Astrocyte (in vitro differentiated cells and primary cell): ENCODE data around the gene BMPR1A. TPM values are rescaled to one million over a fixed set of nuclear protein-coding genes. Genes with fewer than 3 reads are reported as not detected.
A peak's percentile ranks its signal among the peaks of the same experiment; 100 is the strongest.

Experiments used
- DNase-seq: peaks from one replicate; pipeline ENCODE4 v3.0.0-alpha.2; 2010; ENCODE audit warnings: low read depth
- FAIRE-seq: peaks from 2 replicates; lab custom pipeline; 2011; peaks lifted over from hg19 to GRCh38; lab: Jason Lieb, UNC
- H2AFZ ChIP-seq: 2 replicates; pipeline ENCODE4 v1.6.0; 2012; ENCODE audit warnings: low read depth, low read length, inconsistent platforms
- H3K27ac ChIP-seq: 2 replicates; pipeline ENCODE4 v1.5.1; 2011; ENCODE audit warnings: low read depth, low read length, inconsistent platforms
- H3K27me3 ChIP-seq: 2 replicates; pipeline ENCODE4 v1.6.0; 2011; ENCODE audit warnings: low read length, inconsistent platforms; ENCODE audit not compliant: insufficient read depth
- H3K36me3 ChIP-seq: 2 replicates; pipeline ENCODE4 v1.5.1; 2011; ENCODE audit warnings: low read length, inconsistent platforms; ENCODE audit not compliant: insufficient read depth
- H3K4me1 ChIP-seq: 2 replicates; pipeline ENCODE4 v1.5.1; 2011; ENCODE audit warnings: low read length, inconsistent platforms; ENCODE audit not compliant: insufficient read depth
- H3K4me2 ChIP-seq: 2 replicates; pipeline ENCODE4 v1.6.0; 2012; ENCODE audit warnings: low read length, inconsistent platforms
- H3K4me3 ChIP-seq: 2 replicates; pipeline ENCODE4 v1.5.1; 2011; ENCODE audit warnings: low read depth, mild to moderate bottlenecking, low read length, inconsistent platforms; ENCODE audit not compliant: insufficient read depth
- H3K79me2 ChIP-seq: 2 replicates; pipeline ENCODE4 v1.6.0; 2012; ENCODE audit warnings: mild to moderate bottlenecking, low read length, inconsistent platforms; ENCODE audit not compliant: insufficient read depth
- H3K9ac ChIP-seq: 2 replicates; pipeline ENCODE4 v1.6.0; 2012; ENCODE audit warnings: mild to moderate bottlenecking, low read length, inconsistent platforms
- H3K9me3 ChIP-seq: 2 replicates; pipeline ENCODE4 v1.5.1; 2012; ENCODE audit warnings: low read depth, mild to moderate bottlenecking, low read length, inconsistent platforms; ENCODE audit not compliant: insufficient read depth
- H4K20me1 ChIP-seq: 2 replicates; pipeline ENCODE4 v1.6.0; 2012; ENCODE audit warnings: low read length, inconsistent platforms; ENCODE audit not compliant: insufficient read depth
- H3K27ac Mint-ChIP-seq: one replicate; pipeline ENCODE4 v1.8.0; 2021; ENCODE audit warnings: mild to moderate bottlenecking, mixed read lengths; ENCODE audit not compliant: unreplicated experiment
- H3K27me3 Mint-ChIP-seq: one replicate; pipeline ENCODE4 v1.8.0; 2021; ENCODE audit warnings: low read depth, mixed read lengths; ENCODE audit not compliant: unreplicated experiment
- H3K36me3 Mint-ChIP-seq: one replicate; pipeline ENCODE4 v1.8.0; 2021; ENCODE audit warnings: low read depth, mixed read lengths; ENCODE audit not compliant: unreplicated experiment
- H3K4me1 Mint-ChIP-seq: one replicate; pipeline ENCODE4 v1.8.0; 2021; ENCODE audit warnings: low read depth, mixed read lengths; ENCODE audit not compliant: unreplicated experiment
- H3K4me3 Mint-ChIP-seq: one replicate; pipeline ENCODE4 v1.8.0; 2021; ENCODE audit warnings: mild to moderate bottlenecking, moderate library complexity, mixed read lengths; ENCODE audit not compliant: unreplicated experiment
- H3K9me3 Mint-ChIP-seq: one replicate; pipeline ENCODE4 v1.8.0; 2021; ENCODE audit warnings: mild to moderate bottlenecking, mixed read lengths; ENCODE audit not compliant: unreplicated experiment
- EZH2 ChIP-seq: IDR thresholded peaks from 2 replicates; pipeline ENCODE4 v1.6.1; 2012; ENCODE audit warnings: mild to moderate bottlenecking, low read length, inconsistent platforms; ENCODE audit not compliant: insufficient read depth
- total RNA-seq: library from RNA; stranded (reverse); gene quantifications from 2 replicates; pipeline ENCODE4 v1.2.1, GENCODE V29; 2021
- TF ChIP-seq, protein P1 (sequence below): IDR thresholded peaks from 2 replicates; pipeline ENCODE4 v1.5.1; 2011; ENCODE audit warnings: low read depth, mild to moderate bottlenecking, inconsistent platforms, low read length, moderate library complexity; ENCODE audit not compliant: insufficient read depth

BMPR1A gene
- total RNA-seq, 1 donor from 2014 or later = 52.2 TPM

DNA sequence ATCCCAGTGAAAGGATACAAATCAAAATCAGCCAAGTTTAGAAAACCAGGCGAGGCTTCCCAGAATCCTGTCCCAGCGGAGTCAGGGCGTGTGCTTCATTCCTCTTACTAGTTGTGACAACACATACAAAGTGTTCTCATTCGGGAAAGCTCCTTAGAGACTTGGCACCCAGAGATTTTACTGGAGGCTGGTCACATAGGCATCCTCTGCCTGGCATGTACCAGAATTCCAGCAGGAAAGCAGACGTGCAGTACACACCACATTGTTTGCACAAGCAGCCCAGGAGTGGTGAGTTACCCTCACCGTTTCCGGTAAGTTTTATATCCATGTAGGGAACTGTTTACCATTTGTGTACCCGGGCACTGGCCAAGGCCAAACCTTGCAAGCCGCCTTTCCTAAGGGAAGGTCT lies 166.1 kb downstream of the BMPR1A start:
- H4K20me1 ChIP-seq = no peaks in the 10 kb centered on the region
- DNase-seq = no peak
- peaks cover 9% of the 10 kb centered on the region for H3K36me3 Mint-ChIP-seq
- no peak for FAIRE-seq
- no peaks in the 10 kb centered on the region for H3K9me3 ChIP-seq
- peaks cover 8% of the 10 kb centered on the region for H3K4me1 ChIP-seq
- H2AFZ ChIP-seq = no peak overlapping the region
- no peaks in the 10 kb centered on the region for H3K27me3 ChIP-seq
- H3K4me2 ChIP-seq = no peak overlapping the region
- no peak for TF ChIP-seq EZH2
- TF ChIP-seq, protein P1, sequence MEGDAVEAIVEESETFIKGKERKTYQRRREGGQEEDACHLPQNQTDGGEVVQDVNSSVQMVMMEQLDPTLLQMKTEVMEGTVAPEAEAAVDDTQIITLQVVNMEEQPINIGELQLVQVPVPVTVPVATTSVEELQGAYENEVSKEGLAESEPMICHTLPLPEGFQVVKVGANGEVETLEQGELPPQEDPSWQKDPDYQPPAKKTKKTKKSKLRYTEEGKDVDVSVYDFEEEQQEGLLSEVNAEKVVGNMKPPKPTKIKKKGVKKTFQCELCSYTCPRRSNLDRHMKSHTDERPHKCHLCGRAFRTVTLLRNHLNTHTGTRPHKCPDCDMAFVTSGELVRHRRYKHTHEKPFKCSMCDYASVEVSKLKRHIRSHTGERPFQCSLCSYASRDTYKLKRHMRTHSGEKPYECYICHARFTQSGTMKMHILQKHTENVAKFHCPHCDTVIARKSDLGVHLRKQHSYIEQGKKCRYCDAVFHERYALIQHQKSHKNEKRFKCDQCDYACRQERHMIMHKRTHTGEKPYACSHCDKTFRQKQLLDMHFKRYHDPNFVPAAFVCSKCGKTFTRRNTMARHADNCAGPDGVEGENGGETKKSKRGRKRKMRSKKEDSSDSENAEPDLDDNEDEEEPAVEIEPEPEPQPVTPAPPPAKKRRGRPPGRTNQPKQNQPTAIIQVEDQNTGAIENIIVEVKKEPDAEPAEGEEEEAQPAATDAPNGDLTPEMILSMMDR = no peak
- H3K79me2 ChIP-seq = no peaks in the 10 kb centered on the region
- H3K4me3 Mint-ChIP-seq = no peak overlapping the region
- no peak overlapping the region for H3K9ac ChIP-seq
- peaks cover 10% of the 10 kb centered on the region for H3K36me3 ChIP-seq
- no peak overlapping the region for H3K27ac Mint-ChIP-seq
- H3K27me3 Mint-ChIP-seq = no peaks in the 10 kb centered on the region
- H3K4me1 Mint-ChIP-seq = peaks cover 6% of the 10 kb centered on the region
- H3K27ac ChIP-seq = no peak overlapping the region
- no peaks in the 10 kb centered on the region for H3K9me3 Mint-ChIP-seq
- no peak overlapping the region for H3K4me3 ChIP-seq

DNA sequence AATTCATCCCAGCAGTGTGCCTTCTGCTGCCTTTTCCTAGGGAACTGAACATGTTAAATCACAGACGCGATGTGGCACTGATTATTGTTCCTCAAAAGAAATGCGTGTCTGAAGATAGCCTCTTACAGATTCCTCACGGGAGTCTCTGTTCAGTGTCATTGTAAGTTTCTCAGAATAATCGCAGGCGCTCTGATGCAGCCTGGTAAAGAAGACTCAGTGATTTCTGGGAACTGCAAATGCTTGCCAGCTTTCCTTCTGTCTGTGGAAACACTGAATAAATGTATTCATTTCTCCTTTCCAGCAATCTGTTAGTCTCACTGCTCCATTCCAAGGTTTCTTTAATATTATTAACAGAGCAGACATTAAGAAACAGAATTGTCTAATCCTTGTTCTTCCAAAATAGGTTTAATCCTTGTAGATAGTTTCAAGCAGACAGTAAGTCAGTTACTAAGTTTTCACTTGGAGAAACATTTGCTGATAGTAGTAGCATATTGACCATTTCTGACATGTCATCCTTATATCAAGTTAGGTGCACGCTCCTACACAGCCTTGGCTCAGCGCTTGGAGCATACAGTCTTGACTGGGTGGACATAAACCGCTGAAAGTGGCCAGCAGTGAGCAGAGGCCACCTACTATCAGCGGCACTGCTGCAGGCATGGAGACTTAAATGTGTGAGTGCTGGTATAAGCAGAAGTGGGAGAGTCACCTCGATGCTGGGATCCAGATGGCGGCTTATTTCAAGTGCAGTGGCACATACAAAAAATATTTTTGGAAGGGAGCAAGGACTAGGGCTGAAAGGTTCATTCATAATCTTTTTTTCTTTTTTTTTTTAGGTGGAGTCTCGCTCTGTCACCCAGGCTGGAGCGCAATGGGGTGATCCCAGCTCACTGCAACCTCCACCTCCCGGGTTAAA lies 173.3 kb downstream of the BMPR1A start:
- H3K9ac ChIP-seq = no peak overlapping the region
- H3K27me3 Mint-ChIP-seq = no peaks in the 10 kb centered on the region
- H3K9me3 ChIP-seq = no peaks in the 10 kb centered on the region
- TF ChIP-seq EZH2 = no peak
- no peaks in the 10 kb centered on the region for H3K4me1 Mint-ChIP-seq
- no peaks in the 10 kb centered on the region for H3K4me1 ChIP-seq
- peaks cover 3% of the 10 kb centered on the region for H3K36me3 ChIP-seq
- DNase-seq (no peak), FAIRE-seq (no peak)
- no peaks in the 10 kb centered on the region for H4K20me1 ChIP-seq
- H3K27ac Mint-ChIP-seq = no peak overlapping the region
- H3K79me2 ChIP-seq = no peaks in the 10 kb centered on the region
- no peaks in the 10 kb centered on the region for H3K9me3 Mint-ChIP-seq
- H3K4me3 Mint-ChIP-seq = no peak overlapping the region
- H3K27ac ChIP-seq = no peak overlapping the region
- H3K36me3 Mint-ChIP-seq = peaks cover 8% of the 10 kb centered on the region
- no peak overlapping the region for H3K4me2 ChIP-seq
- no peaks in the 10 kb centered on the region for H3K27me3 ChIP-seq
- H2AFZ ChIP-seq = no peak overlapping the region
- H3K4me3 ChIP-seq = no peak overlapping the region

DNA sequence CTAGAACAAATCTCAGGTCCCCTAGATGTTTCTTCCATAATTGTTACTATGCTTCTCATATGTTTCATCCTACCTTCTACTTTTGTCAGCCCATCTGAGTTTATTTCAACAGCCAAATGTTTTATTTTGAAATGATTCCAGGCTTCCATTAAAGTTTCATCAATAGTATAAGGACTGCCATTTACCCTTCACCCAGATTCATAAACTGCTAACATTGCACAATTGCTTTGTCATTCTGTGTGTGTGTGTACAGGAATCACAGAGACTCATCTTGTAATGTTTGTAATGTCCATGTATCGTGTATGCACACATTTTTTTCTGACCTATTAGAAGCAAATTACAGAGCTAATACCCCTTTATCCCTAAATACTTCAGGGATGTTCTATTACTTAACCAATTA lies 175.5 kb downstream of the BMPR1A start:
- Mint-ChIP-seq H3K27ac (no peak overlapping the region), H3K36me3 (peaks cover 8% of the 10 kb centered on the region), H3K27me3 (no peaks in the 10 kb centered on the region), H3K9me3 (no peaks in the 10 kb centered on the region), H3K4me1 (peaks cover 7% of the 10 kb centered on the region), H3K4me3 (no peak overlapping the region)
- Histone ChIP-seq H3K27ac (no peak overlapping the region), H3K9ac (no peak overlapping the region), H3K36me3 (peaks cover 3% of the 10 kb centered on the region), H3K79me2 (no peaks in the 10 kb centered on the region), H3K4me3 (no peak overlapping the region), H4K20me1 (no peaks in the 10 kb centered on the region), H2AFZ (no peak overlapping the region), H3K4me1 (peaks cover 2% of the 10 kb centered on the region), H3K27me3 (no peaks in the 10 kb centered on the region), H3K9me3 (no peaks in the 10 kb centered on the region), H3K4me2 (no peak overlapping the region)
- FAIRE-seq = peak; percentile 29
- no peak for DNase-seq
- no peak for TF ChIP-seq EZH2
- TF ChIP-seq, protein P1 = no peak
